DOHH2 (cell line): Measurements from ENCODE around the gene RIPOR2.

Experiments used
- H3F3A ChIP-seq: fragments of 200-600 bp; sonication (generic), shearing (Covaris generic); 2 replicates; pipeline ENCODE4 v1.6.0; 2016; ENCODE audit warnings: antibody characterized with exemption, mild to moderate bottlenecking; ENCODE audit not compliant: control insufficient read depth, insufficient read depth
- H3K27ac ChIP-seq: fragments of 200-600 bp; sonication (generic); 2 replicates; pipeline ENCODE4 v1.5.1; 2014; ENCODE audit warnings: low read depth, mild to moderate bottlenecking, low read length, moderate library complexity
- H3K27me3 ChIP-seq: fragments of 200-600 bp; sonication (generic); 2 replicates; pipeline ENCODE4 v1.6.1; 2014; ENCODE audit warnings: mild to moderate bottlenecking, low read length, mixed read lengths; ENCODE audit not compliant: control insufficient read depth
- H3K36me3 ChIP-seq: fragments of 200-600 bp; sonication (generic); 2 replicates; pipeline ENCODE4 v1.6.1; 2014; ENCODE audit warnings: mild to moderate bottlenecking, low read length, moderate library complexity, mixed read lengths; ENCODE audit not compliant: control insufficient read depth
- H3K4me1 ChIP-seq: fragments of 200-600 bp; sonication (generic); 2 replicates; pipeline ENCODE4 v1.6.1; 2014; ENCODE audit warnings: mild to moderate bottlenecking, low read length, mixed read lengths; ENCODE audit not compliant: control insufficient read depth
- H3K4me2 ChIP-seq: fragments of 200-600 bp; sonication (generic); 2 replicates; pipeline ENCODE4 v1.6.0; 2014; ENCODE audit warnings: mild to moderate bottlenecking, low read length, moderate library complexity
- H3K4me3 ChIP-seq: fragments of 200-600 bp; sonication (generic); 2 replicates; pipeline ENCODE4 v1.5.1; 2014; ENCODE audit warnings: mild to moderate bottlenecking, low read length, mixed read lengths
- H3K79me2 ChIP-seq: fragments of 200-600 bp; sonication (generic); 2 replicates; pipeline ENCODE4 v1.6.1; 2014; ENCODE audit warnings: mild to moderate bottlenecking, low read length, mixed read lengths; ENCODE audit not compliant: control insufficient read depth
- H3K9me2 ChIP-seq: fragments of 200-600 bp; sonication (generic); replicated peaks from 2 replicates; pipeline ENCODE4 v1.6.1; 2014; ENCODE audit warnings: mild to moderate bottlenecking, low read length, mixed read lengths; ENCODE audit not compliant: control insufficient read depth
- H3K9me3 ChIP-seq: fragments of 200-600 bp; sonication (generic); 2 replicates; pipeline ENCODE4 v1.6.1; 2014; ENCODE audit warnings: antibody characterized with exemption, low read length, mixed read lengths; ENCODE audit not compliant: control insufficient read depth, insufficient read depth
- H4K20me1 ChIP-seq: fragments of 200-600 bp; sonication (generic); 2 replicates; pipeline ENCODE4 v1.6.0; 2014; ENCODE audit warnings: low read depth, mild to moderate bottlenecking, antibody characterized with exemption, low read length, moderate library complexity; ENCODE audit not compliant: control insufficient read depth, insufficient read depth
- CTCF ChIP-seq: fragments of 200-600 bp; sonication (generic); IDR thresholded peaks from one replicate; pipeline ENCODE4 v1.5.1; 2014; ENCODE audit warnings: antibody characterized with exemption, mild to moderate bottlenecking, low read depth, low read length; ENCODE audit not compliant: poor library complexity, severe bottlenecking
- EZH2phosphoT487 ChIP-seq: fragments of 200-600 bp; sonication (generic); IDR thresholded peaks from 2 replicates; pipeline ENCODE4 v1.6.1; 2017; ENCODE audit warnings: borderline replicate concordance, mild to moderate bottlenecking, antibody characterized with exemption, low read length, moderate library complexity, mixed read lengths

RIPOR2 gene

DNA sequence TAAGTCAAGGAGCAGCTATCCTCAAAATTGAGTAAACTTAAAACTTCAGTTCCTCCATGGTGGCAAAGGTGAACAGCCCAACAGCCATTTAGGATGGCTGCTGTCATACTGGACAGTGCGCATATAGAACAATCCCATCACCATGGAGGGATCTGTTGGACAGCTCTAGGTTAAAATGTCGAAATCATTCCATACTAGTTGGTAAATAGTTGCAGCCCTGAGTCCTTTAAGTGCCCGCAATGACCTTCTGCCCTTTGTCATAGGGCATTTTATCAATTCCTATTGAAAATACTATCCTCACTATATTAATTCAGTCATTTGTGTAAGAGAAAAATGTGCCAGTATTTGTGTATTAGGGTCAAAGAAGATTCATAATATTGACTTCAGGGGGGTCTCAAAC lies 128.2 kb downstream of the RIPOR2 start:
- Histone ChIP-seq H3K36me3 (peaks cover 60% of the 10 kb centered on the region), H3K4me2 (no peak overlapping the region), H3K79me2 (no peaks in the 10 kb centered on the region), H3K27me3 (no peaks in the 10 kb centered on the region), H3K9me2 (no peaks in the 10 kb centered on the region), H3K9me3 (no peaks in the 10 kb centered on the region), H4K20me1 (no peaks in the 10 kb centered on the region), H3K4me3 (no peak overlapping the region), H3K4me1 (no peaks in the 10 kb centered on the region), H3K27ac (no peak overlapping the region), H3F3A (0 out of 2 replicates have a peak, but pooled peaks cover 5% of the 10 kb centered on the region)
- TF ChIP-seq EZH2phosphoT487 (no peak), CTCF (no peak)

DNA sequence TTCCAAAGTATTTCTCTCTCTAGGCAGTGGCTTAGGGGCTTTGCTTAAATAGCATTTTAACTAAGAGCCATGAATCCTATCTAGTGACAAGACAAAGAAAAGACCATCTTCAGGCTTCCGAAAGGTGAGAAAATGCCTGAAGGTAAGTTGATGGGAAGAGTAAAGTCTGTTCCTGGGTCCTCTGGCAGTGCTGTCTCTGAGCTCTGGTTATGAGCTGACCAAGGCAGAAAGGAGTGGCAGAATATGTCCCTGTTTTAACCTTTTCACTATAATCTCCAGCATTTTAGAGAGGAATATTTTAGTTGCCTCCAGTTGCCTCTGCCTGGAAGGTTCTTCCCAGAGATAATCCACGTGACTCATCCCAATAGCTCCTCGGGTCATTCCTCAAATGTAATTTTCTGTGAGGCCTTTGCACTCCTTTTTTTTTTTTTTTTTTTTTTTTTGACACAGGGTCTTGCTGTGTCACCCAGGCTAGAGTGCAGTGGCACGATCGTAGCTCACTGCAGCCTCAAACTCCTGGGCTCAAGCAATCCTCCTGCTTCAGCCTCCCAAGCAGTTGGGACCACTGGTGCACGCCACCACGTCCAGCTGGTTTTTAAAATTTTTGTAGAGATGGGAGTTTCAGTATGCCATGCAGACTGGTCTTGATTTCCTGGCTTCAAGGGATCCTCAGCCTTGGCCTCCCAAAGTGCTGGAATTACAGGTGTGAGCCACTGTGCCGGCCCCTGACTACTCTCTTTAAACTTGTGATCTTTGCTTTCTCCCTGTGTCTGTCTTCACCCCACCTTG lies 133.3 kb downstream of the RIPOR2 start:
- no peak overlapping the region for H3K4me3 ChIP-seq
- no peak overlapping the region for H3K4me2 ChIP-seq
- no peaks in the 10 kb centered on the region for H3K79me2 ChIP-seq
- peaks cover 12% of the 10 kb centered on the region for H3F3A ChIP-seq
- H4K20me1 ChIP-seq, result no peaks in the 10 kb centered on the region
- TF ChIP-seq EZH2phosphoT487 (no peak), CTCF (no peak)
- H3K4me1 ChIP-seq, result no peaks in the 10 kb centered on the region
- H3K9me3 ChIP-seq, result no peaks in the 10 kb centered on the region
- H3K27ac ChIP-seq, result no peak overlapping the region
- H3K36me3 ChIP-seq, result peaks cover 32% of the 10 kb centered on the region
- no peaks in the 10 kb centered on the region for H3K9me2 ChIP-seq
- no peaks in the 10 kb centered on the region for H3K27me3 ChIP-seq

DNA sequence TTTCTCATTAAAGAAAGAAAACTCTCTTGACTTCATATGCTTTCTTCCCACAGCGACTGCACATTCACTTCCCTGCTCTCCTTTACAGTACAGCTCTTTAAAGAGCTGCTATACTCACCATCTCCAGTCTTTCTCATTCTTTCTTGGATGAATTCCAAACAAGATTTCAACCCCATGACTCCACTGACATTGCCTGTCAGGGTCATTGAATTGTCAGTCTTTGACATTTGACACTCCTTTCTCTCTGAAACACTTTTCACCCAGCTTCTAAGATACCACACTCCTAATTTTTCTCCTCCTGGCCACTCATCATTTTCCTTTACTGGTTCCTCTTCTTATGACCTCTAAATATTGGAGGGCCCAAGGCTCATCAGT lies 136.2 kb downstream of the RIPOR2 start:
- H3K4me3 ChIP-seq, result no peak overlapping the region
- H3F3A ChIP-seq, result peaks cover 11% of the 10 kb centered on the region
- peaks cover 8% of the 10 kb centered on the region for H3K36me3 ChIP-seq
- no peaks in the 10 kb centered on the region for H4K20me1 ChIP-seq
- H3K4me2 ChIP-seq, result no peak overlapping the region
- no peaks in the 10 kb centered on the region for H3K4me1 ChIP-seq
- H3K79me2 ChIP-seq, result no peaks in the 10 kb centered on the region
- H3K27ac ChIP-seq, result no peak overlapping the region
- TF ChIP-seq CTCF (no peak), EZH2phosphoT487 (no peak)
- H3K9me3 ChIP-seq, result no peaks in the 10 kb centered on the region
- H3K9me2 ChIP-seq, result no peaks in the 10 kb centered on the region
- no peaks in the 10 kb centered on the region for H3K27me3 ChIP-seq
